Measurements from ENCODE around the gene S100A2. TPM values are rescaled to one million over a fixed set of nuclear protein-coding genes. Genes with fewer than 3 reads are reported as not detected.

The S100A2 gene
- total and polyA plus RNA-seq, 2 donors (not counting 3 experiments of a cell fraction or from before 2014, with no cell fraction given): 4.0 to 4.3 TPM

GRCh38 chr1:153546371-153546770 is 19.3 kb downstream of the S100A2 start:
- Histone ChIP-seq H3K4me1 (ENCODE audit: control insufficient read depth, extremely low read depth, insufficient read depth, low read length) (peaks cover 21% of the 10 kb centered on the region), H4K20me1 (replicated peaks; ENCODE audit: control insufficient read depth, extremely low read depth, insufficient read depth, low read length) (no peaks in the 10 kb centered on the region), H3K79me2 (ENCODE audit: control insufficient read depth, insufficient read depth, low read length) (no peaks in the 10 kb centered on the region), H3K9me3 (replicated peaks; ENCODE audit: control insufficient read depth, insufficient read depth, low read length) (no peaks in the 10 kb centered on the region), H2AFZ (ENCODE audit: low read depth, low read length) (no peak overlapping the region), H3K4me2 (ENCODE audit: insufficient read depth, low read length) (no peak overlapping the region), H3K36me3 (ENCODE audit: control insufficient read depth in 2 of 2, extremely low read depth in 1 of 2, insufficient read depth in 2 of 2, low read length in 2 of 2) (no peaks in the 10 kb centered on the region), H3K9ac (replicated peaks; ENCODE audit: extremely low read depth, insufficient read depth, low read length) (no peak overlapping the region), H3K27ac (ENCODE audit: insufficient read depth, low read depth, low read length) (no peak overlapping the region), H3K9me1 (replicated peaks; ENCODE audit: control insufficient read depth, extremely low read depth, insufficient read depth, low read length) (no peaks in the 10 kb centered on the region), H3K4me3 (replicated peaks in 1 of 3; ENCODE audit: insufficient read depth in 1 of 3, low read depth in 1 of 3, low read length in 3 of 3) (no peak overlapping the region), H3K27me3 (ENCODE audit: control insufficient read depth in 2 of 2, insufficient read depth in 2 of 2, low read length in 2 of 2) (no peaks in the 10 kb centered on the region)
- CTCF ChIA-PET: interaction anchor here (1.1 to 2.5 kb wide), 2 partner anchors 13 to 22 kb away, joined by 6 to 8 read pairs; no protein-coding TSS in a partner anchor
- dilution Hi-C loops (cut with MboI; ENCODE audit: extremely low pct_ligation_motif_present, low sequenced_read_pairs): no loop called here
- BruUV-seq (replicated peaks): no TSS peak
- POLR2A ChIA-PET: interaction anchor here (1.9 kb wide), 1 partner anchor 11 kb away, joined by 6 read pairs; the partner anchor contains the start of gene S100A6
- TF ChIP-seq EZH2 (IDR thresholded peaks at IDR 0.05; ENCODE audit: borderline replicate concordance, low read depth, low read length, severe bottlenecking) (no peak), POLR2AphosphoS5 (IDR thresholded peaks at IDR 0.05; ENCODE audit: insufficient read depth, low read depth, low read length) (no peak), MYC (IDR thresholded peaks at IDR 0.05; ENCODE audit: low read depth, low read length) (no peak), POLR2A (IDR thresholded peaks at IDR 0.05; ENCODE audit: low read depth, low read length) (no peak), FOS (IDR thresholded peaks at IDR 0.05; ENCODE audit: borderline replicate concordance, insufficient read depth, low read length) (no peak), MAX (IDR thresholded peaks at IDR 0.05; ENCODE audit: insufficient read depth, insufficient read length) (no peak), JUN (IDR thresholded peaks at IDR 0.05; ENCODE audit: borderline replicate concordance, insufficient read depth, insufficient read length, low read depth) (no peak), GATA2 (IDR thresholded peaks at IDR 0.05; ENCODE audit: insufficient read depth, insufficient read length, low read depth, low read length) (no peak), CTCF (IDR thresholded peaks at IDR 0.05; ENCODE audit: extremely low read depth in 1 of 2, insufficient read depth in 1 of 2, low read depth in 1 of 2, low read length in 2 of 2) (no peak)
- DNase-seq (ENCODE audit: low read depth, low spot score) (no peak), FAIRE-seq (no peak)
- intact Hi-C loops (cut with micrococcal nuclease): no loop called here
